ENCODE data around the gene GUCA2B. TPM values are rescaled to one million over a fixed set of nuclear protein-coding genes. Genes with fewer than 3 reads are reported as not detected.

GUCA2B gene
- total and polyA plus RNA-seq, 2 of the 4 experiments (the other 2 are of a cell fraction), result not detected

- H2AK5ac ChIP-seq (ENCODE audit: low read depth, low read length), result no peak overlapping the region
Measured at GRCh38 chr1:42108309-42108708, 44.9 kb upstream of the GUCA2B start.

More at GRCh38 chr1:42108309-42108708, 44.9 kb upstream of the GUCA2B start:
- no peak overlapping the region for H3K27ac ChIP-seq (ENCODE audit: insufficient read depth, low read length)
- no peak overlapping the region for H3K14ac ChIP-seq (replicated peaks; ENCODE audit: low read depth, low read length)
- no peak overlapping the region for H4K5ac ChIP-seq (ENCODE audit: low read depth, low read length)
- ChIA-PET CTCF (interaction anchor here (0.6 kb wide), 1 partner anchor 353 kb away, joined by 4 read pairs; no protein-coding TSS in a partner anchor), POLR2A (ENCODE audit: unreplicated experiment) (no interaction called here)
- intact Hi-C loops (cut with micrococcal nuclease) (no loop called here), in situ Hi-C loops (cut with MboI; ENCODE audit: low sequenced_read_pairs) (no loop called here), dilution Hi-C loops (cut with HindIII; ENCODE audit: low sequenced_read_pairs, unreplicated experiment) (no loop called here)
- no peak overlapping the region for H2AK9ac ChIP-seq (replicated peaks; ENCODE audit: low read depth, low read length, poor library complexity)
- H3K9me3 ChIP-seq (ENCODE audit: control insufficient read depth, insufficient read depth, low read length), result no peaks in the 10 kb centered on the region
- TF ChIP-seq POLR2A (IDR thresholded peaks at IDR 0.05; ENCODE audit: low read depth, low read length), result no peak
- TF ChIP-seq RAD21 (IDR thresholded peaks at IDR 0.05; ENCODE audit: low read length), result no peak
- no peak for TF ChIP-seq MAFK (IDR thresholded peaks at IDR 0.05; ENCODE audit: low read depth, low read length)
- TF ChIP-seq SMC3 (IDR thresholded peaks at IDR 0.05; ENCODE audit: low read depth, low read length), result no peak
- no peak for TF ChIP-seq BHLHE40 (IDR thresholded peaks at IDR 0.05; ENCODE audit: low read depth, low read length)
- TF ChIP-seq RFX5 (IDR thresholded peaks at IDR 0.05; ENCODE audit: low read depth, low read length), result no peak
- TF ChIP-seq RCOR1 (IDR thresholded peaks at IDR 0.05; ENCODE audit: insufficient replicate concordance, low read length), result no peak
- no peak for TF ChIP-seq CEBPB (IDR thresholded peaks at IDR 0.05; ENCODE audit: low read depth, low read length)
- TF ChIP-seq NFE2L2 (IDR thresholded peaks at IDR 0.05; ENCODE audit: low read depth, low read length), result no peak
- TF ChIP-seq, protein P1, sequence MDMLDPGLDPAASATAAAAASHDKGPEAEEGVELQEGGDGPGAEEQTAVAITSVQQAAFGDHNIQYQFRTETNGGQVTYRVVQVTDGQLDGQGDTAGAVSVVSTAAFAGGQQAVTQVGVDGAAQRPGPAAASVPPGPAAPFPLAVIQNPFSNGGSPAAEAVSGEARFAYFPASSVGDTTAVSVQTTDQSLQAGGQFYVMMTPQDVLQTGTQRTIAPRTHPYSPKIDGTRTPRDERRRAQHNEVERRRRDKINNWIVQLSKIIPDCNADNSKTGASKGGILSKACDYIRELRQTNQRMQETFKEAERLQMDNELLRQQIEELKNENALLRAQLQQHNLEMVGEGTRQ (IDR thresholded peaks at IDR 0.05; ENCODE audit: low read depth, low read length), result no peak
- TF ChIP-seq MAZ (IDR thresholded peaks at IDR 0.05; ENCODE audit: borderline replicate concordance, low read depth, low read length), result no peak
- no peak for TF ChIP-seq CTCF (conservative IDR thresholded peaks at IDR 0.05; ENCODE audit: low read depth, low read length)
- no peak for TF ChIP-seq CHD1 (IDR thresholded peaks at IDR 0.05; ENCODE audit: low read depth, low read length)
- no peak for TF ChIP-seq ELK1 (IDR thresholded peaks at IDR 0.05; ENCODE audit: borderline replicate concordance, low read depth, low read length)
- TF ChIP-seq FOS (IDR thresholded peaks at IDR 0.05; ENCODE audit: low read depth, low read length), result no peak
- no peak for TF ChIP-seq MXI1 (IDR thresholded peaks at IDR 0.05; ENCODE audit: borderline replicate concordance, low read depth, low read length)
- H2BK120ac ChIP-seq (ENCODE audit: low read depth, low read length), result no peak overlapping the region
- H2BK5ac ChIP-seq (ENCODE audit: low read depth, low read length, poor library complexity, severe bottlenecking), result no peak overlapping the region
- no peak overlapping the region for H2BK20ac ChIP-seq (ENCODE audit: low read depth, low read length)
- H2AFZ ChIP-seq (replicated peaks; ENCODE audit: low read length, poor library complexity), result no peak overlapping the region
- no peaks in the 10 kb centered on the region for H4K20me1 ChIP-seq (ENCODE audit: insufficient read depth, low read length)
- ATAC-seq (ENCODE audit: low read depth), result no peak
- no peak overlapping the region for H3K56ac ChIP-seq (ENCODE audit: extremely low read depth, insufficient read depth, low read length)
- DNase-seq, result no peak
- no peak overlapping the region for H2BK15ac ChIP-seq (ENCODE audit: low read depth, low read length)
- BruUV-seq (replicated peaks), result no TSS peak
- no CpG with 5 or more reads among the region's 7 CpGs for WGBS, 2 experiments (ENCODE audit: extremely low coverage in 2 of 2, insufficient read length in 1 of 2)
- no peak overlapping the region for H3K4ac ChIP-seq (ENCODE audit: low read depth, low read length)
- H3K9me1 ChIP-seq (ENCODE audit: insufficient read depth, low read length), result no peaks in the 10 kb centered on the region
- no peaks in the 10 kb centered on the region for H3K4me1 ChIP-seq (ENCODE audit: control insufficient read depth, insufficient read depth, low read length)
- H4K8ac ChIP-seq (ENCODE audit: low read depth in 2 of 2, low read length in 2 of 2), result no peak overlapping the region
- H4K91ac ChIP-seq (ENCODE audit: insufficient read depth, low read depth, low read length), result no peak overlapping the region
- H3K18ac ChIP-seq (ENCODE audit: low read depth, low read length), result no peak overlapping the region
- H3K79me1 ChIP-seq (ENCODE audit: low read depth in 1 of 2, low read length in 2 of 2), result no peaks in the 10 kb centered on the region
- no peaks in the 10 kb centered on the region for H3K36me3 ChIP-seq (ENCODE audit: control insufficient read depth, insufficient read depth, low read length)
- H3K4me3 ChIP-seq (ENCODE audit: insufficient read depth, low read depth, low read length), result no peak overlapping the region
- H3K23ac ChIP-seq (ENCODE audit: low read depth, low read length), result no peak overlapping the region
- peaks cover 2% of the 10 kb centered on the region for H3K27me3 ChIP-seq (ENCODE audit: control insufficient read depth, insufficient read depth, low read length)
- no peak overlapping the region for H3K4me2 ChIP-seq (ENCODE audit: low read depth, low read length)
- no peak overlapping the region for H3K9ac ChIP-seq (ENCODE audit: low read depth, low read length)

Measured in IMR-90 (cell line).